Activated T-helper 9 cell treated with anti-CD3 and anti-CD28 coated beads, Interleukin-2, amount 50 U/mL, for 16 hours (primary cell): ENCODE results near the gene FYB1.
"Not testable (repeated sequence)": the region's sequence is repeated elsewhere in the genome, so short reads cannot be mapped to it uniquely, and the experiment has no call there.

ENCODE experiments used
- DNase-seq: peaks from one replicate; pipeline ENCODE4 v3.0.0-alpha.2; 2020; ENCODE audit warnings: low read depth

Gene FYB1

DNA sequence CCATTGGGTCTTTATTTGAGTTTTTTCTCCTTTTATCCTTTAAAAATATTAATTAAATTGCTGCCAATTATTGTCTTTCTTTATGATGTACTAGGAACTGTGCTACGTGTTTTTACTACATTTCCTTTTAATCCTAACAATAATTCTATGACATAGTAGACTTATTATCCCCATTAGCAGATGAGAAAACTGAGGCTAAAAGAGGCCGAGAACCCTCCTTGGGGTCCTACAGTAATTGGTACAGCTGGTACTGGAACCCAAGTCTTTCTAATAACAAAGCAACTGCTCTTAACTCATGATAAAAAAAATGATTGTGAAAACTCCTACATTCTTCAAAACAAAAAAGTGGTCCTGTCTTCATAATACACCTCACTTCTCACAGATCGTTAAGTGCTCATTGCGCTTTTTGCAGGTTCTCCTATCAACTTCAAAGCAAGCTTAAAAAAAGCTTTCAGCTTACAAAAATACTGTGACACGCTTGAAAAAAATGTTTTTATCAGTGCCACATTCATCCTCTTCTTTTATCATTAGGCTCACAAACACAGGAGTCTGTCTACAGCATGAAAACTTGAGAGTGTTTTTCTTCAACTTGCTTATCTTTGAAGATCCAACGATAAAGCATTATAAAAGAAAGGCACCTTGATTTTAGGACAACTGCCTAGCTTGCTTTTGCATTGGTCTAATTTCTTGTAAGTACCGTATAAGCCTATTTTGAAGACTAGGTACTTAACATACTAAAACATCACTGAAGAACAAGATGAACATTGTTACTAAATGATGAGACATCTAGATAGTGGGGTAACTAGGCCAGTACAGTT, 32.4 kb downstream of the FYB1 start:
- DNase-seq: no peak

DNA sequence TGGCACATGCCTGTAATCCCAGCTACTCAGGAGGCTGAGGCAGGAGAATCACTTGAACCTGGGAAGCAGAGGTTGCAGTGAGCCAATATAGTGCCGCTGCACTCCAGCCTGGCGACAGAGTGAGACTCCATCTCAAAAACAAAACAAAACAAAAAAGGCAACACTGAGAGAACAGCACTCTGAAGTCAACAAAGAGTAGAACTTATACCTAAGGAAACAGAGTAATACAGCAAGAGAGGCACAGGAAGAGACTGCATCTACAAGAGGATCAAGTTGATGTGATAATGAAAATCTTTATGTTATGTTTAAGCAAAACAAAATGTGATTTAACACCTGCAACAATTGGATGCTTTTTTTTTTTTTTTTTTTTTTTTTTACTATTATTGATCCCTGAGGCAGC, 33.1 kb downstream of the FYB1 start:
- DNase-seq: no peak

DNA sequence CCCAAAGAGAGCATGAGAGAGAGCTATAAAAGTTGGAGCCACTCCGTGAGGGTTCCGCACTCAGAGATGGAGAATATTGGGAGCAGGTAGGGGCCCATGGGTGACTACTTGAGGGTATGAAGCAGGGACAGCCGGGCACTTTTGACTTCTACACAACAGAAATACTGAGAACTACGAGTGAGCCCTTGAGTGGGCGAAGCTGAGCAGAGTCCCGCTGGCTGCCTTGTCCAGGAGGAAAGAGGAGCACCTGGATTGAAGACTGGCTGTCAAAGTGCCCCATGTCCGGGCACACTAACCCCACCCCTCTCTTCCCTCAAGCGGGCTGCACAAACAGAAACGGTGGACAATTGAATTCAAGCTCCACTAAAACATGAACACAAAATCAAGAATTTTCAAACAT, 33.6 kb downstream of the FYB1 start:
- no peak for DNase-seq

DNA sequence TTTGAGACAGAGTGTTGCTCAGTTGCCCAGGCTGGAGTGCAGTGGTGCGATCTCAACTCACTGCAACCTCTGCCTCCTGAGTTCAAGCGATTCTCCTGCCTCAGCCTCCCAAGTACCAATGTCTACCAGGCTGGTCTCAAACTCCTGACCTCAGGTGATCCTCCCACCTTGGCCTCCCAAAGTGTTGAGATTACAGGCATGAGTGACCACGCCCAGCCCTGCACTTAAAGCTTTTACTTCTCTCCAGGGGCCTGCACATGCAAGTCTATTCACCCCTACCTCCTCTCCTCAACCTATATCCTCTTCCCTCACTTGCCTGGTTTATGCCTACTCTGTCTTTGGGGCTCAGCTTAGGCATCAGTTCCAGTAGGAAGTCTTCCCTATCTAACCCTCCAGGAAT, 39.8 kb downstream of the FYB1 start:
- not testable (repeated sequence) for DNase-seq

DNA sequence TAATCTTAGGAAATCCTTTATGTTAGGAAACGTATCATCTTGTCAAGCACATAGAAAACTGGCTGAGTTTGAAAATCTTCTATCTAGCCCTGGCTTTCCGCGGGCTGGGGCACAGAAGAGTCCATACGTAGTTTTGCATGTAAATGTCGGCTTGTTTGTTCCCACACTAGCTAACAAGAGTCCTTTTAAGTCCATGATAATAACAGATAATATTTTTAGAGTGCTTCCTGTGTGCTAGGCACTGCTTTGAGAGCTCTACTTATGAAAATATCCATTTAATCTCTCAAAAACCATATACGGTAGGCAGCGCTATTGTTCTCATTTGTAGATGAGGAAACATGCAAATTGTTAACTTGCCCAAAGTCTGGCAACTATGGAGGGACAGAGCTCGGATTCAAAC, 40.5 kb downstream of the FYB1 start:
- DNase-seq: no peak

DNA sequence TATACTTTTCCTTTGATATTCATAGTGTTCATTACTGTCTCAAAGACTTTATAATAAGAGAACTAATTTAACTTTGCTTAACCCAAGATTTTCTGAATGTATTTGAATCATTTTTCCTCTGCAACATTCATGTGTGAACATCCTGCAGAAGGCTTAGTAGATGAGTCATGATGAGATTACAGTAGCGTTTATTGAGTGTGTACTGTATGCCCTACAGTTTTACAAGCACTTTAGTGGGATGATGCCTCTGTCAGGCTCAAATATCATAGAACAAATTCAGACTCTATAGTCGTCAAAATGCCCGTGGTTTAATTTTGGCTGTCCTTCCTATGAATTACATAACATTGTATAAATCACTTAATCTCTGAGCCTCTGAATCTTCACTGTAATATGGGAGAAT, 41.2 kb downstream of the FYB1 start:
- no peak for DNase-seq

DNA sequence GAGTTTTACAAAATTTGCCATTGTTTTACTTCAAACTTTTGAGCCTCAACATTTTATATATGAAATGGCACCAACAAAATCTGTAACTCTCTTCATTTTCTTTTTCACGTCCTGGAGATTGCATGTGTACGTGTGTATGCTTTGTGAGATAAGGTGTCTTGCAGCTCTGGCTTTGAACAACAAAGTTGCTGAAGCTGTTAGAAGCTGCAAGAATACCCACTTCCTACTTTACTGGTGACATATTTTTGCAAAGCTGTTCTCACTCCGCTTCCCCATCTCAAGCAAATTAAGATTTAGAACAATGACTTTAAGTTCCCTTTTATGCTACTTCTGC, 41.8 kb downstream of the FYB1 start:
- no peak for DNase-seq

DNA sequence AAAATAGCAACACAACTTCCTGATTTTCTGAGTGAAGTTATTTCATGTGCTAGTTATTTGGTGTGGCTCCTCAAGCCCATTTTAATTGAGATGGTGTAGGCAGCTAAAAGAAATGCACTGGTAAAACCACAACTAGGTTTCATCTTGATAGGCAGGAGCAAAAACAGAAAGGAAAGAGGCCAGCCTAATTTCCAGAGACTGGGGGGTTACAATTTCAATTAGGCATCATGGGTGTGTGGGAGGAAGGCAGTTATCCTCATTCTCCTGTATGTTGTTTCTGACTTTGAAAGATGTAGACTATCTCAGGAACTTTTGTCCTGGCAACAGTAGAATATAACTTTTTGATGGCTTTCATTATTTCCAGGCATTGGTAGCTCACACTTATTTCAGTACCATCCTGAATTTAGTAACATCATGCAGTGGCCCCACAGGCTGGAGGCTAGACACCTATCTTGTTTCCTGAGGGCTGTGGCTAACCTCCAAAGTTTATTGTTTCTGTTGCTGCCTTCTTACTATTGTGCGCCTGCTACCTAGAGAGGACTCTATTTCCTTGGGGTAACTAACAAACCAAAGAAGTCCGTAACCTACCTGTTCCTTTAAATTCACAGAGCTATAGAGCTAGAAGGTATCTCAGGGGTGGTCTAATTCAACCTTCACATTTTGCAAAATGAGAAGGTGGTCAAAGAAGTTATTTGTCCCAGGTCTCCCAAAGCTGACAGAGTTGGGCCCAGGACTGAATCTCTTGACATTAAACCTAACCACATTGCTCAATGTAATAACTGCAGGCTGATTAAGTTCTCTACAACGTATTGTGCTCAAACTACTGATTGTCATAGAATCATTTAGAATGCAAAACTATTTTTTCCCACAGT, 42.4 kb downstream of the FYB1 start:
- DNase-seq: no peak

DNA sequence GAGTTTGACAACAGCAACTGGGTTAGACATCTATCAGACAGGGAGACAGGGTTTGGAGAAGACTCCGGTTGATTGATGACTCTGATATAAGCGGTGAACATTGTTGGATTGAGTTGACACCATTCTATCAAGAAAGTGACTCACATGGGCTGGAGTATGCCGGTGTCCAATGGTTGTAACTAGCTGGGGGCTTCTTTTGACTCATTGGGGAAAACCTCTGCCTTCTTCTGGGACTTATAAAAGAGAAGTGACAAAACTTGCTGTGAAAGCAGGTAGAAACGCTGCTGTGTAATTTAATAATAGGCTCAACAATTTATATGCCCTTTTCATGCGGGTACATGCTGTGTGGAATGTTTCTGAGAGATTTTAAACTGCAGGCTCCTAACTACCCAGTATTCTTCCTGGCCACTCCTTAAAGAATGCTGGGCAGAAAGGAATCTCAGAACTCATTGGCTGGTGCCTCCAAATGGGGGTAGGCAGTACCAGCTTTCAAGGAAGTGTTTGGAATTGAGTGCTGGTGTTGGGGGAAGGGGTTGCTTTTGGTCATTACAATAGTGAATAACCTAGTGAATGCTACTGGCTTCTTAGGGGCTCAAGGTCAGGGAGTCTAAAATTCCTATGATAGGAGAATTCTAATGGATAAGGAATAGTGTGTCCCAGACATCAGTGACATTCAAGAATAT, 43.9 kb downstream of the FYB1 start:
- DNase-seq: no peak

DNA sequence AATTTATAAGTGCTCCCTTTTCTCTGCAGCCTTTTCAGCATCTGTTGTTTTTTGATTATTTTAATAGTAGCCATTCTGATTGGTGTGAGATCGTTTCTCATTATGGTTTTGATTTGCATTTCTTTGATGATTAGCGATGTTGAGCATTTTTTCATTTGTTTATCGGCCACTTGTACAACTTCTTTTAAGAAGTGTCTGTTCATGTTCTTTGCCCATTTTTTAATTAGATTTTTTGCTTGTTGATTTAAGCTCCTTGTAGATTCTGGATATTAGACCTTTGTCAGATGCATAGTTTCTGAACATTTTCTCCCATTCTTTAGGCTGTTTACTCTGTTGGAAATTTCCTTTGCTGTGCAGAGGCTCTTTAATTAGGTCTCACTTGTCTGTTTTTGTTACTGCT, 46.3 kb downstream of the FYB1 start:
- DNase-seq: no peak

DNA sequence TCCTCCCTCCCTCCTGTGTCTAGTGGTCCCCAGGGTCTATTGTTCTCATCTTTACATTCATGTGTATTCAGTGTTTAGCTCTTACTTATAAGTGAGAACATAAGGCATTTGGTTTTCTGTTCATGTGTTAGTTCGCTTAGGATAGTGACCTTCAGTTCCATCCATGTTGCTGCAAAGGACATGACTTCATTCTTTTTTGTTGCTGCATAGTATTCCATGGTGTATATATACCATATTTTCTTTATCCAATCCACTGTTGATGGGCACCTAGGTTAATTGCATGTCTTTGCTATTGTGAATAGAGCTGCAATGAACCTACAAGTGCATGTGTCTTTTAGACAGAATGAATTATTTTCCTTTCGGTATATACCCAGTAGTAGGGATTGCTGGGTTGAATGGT, 46.8 kb downstream of the FYB1 start:
- DNase-seq: no peak

DNA sequence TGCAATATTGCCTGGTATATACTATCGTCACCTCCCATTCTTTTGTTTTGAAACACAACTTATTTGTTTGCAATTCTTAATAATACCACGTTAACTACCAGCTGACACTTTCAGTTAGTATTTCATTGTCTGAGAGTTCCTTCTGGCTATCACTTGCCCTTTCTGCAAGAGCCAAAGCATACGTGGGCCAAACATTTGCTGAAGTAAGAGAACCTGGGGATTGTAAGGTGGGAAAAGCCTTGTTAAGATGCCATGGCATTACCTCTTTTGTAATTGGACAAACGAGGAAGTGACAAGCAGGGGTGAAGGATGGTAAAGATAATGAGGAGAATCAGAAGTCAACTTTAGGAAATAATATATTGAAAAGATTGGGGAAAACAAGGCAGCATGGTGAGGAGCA, 47.7 kb downstream of the FYB1 start:
- no peak for DNase-seq

DNA sequence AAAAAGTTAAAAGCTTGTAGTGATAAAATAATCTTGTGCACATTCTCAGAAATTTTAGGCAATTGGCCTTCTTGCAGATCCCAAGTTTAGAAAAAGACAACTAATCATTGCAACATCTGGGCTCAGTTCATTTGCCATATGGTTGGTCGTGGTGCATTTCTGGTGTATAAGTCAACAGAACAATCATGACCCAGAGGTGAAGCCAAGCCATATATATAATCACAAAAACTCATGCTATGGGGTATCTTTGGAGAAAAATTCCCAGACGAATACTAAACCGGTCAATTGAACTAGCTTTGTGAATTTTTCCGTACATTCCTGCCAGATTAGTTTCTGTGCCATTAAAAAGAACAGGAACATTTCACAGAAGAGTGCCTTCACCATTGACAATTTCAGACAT, 50.3 kb downstream of the FYB1 start:
- DNase-seq: no peak

DNA sequence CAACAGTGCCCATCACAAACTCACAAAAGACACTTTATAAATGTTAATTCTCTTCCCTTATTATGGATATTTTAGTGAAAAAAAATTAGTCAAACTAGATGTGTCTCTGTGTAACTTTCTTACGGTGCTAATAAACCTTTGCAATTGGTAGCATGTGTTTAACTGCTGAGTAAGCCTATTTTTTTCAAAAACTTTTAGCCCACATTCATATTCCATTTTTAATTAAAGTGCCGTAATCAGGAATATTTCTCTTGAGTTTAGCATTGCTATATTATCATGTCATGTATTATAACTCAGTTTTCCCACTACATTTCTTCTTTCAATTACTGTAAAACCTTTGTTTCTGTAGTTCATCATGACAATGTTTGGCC, 51.4 kb downstream of the FYB1 start:
- no peak for DNase-seq

DNA sequence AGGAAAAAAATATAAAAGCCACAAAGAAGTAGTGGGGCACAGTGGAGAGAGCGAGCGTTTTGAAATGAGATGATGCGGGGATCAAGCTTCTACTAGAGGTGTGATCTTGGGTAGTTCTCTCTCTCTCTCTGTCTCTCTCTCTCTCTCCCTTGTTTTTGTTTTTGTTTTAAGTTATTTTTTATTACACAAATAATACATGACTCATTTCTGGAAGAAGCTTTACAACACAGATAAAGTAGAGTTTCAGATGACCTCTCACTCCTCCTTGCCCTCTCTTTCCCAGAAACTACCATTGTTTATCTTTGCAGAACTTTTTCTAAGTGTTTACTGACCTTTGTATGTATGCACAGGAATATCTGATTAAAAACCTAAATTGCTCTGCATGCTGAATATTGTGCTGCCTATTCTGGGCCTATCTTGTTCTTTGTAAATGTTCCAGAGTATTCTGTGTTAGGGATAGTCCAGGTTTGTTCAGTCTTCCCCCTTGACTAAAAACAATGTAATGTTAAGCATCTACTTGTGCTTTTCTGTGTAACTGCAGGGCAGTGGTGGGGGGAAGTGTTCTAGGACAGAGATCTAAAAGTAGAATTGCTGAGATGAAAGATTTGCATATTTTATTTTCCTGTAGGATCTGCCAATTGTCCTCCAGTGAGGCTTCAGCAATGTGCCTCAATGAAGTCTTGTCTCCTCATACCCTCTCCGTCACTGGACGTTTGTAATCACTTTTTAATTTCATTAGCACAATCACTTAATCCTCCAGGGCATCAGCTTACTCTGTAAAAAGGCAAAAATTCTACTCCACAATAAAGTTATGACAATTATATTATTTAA, 52.0 kb downstream of the FYB1 start:
- no peak for DNase-seq

DNA sequence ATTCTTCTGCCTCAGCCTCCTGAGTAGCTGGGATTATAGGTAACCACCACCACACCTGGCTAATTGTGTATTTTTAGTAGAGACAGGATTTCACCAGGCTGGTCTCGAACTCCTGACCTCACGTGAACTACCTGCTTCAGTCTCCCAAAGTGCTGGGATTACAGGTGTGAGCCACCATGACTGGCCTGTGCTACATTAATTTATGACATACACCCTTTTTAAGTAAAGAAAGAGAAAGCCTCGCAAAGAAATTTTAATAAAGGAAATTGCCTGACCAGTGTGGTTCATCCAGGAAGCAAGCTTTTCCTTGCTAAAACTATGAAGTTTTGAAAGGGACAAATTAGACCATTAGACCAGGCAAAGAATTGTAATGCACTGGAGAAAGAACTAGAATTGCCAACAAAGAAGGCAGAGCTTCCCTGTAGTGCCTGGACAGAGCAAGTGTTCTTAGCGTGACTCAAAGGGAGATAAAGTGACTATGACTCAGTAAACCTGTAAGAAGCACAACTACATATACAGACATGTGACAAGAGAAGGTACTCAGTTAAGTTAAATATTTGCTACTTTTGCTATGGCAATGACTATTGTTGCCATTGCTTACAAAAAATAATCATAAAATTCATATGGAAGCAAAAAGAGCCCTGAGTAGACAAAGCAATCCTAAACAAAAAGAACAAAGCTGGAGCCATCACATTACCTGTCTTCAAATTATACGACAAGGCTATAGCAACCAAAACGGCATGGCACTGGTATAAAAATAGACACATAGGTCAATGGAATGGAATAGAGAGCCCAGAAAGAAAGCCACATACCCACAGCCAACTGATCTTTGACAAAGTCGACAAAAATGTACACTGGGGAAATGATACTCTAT, 54.6 kb downstream of the FYB1 start:
- DNase-seq: no peak

DNA sequence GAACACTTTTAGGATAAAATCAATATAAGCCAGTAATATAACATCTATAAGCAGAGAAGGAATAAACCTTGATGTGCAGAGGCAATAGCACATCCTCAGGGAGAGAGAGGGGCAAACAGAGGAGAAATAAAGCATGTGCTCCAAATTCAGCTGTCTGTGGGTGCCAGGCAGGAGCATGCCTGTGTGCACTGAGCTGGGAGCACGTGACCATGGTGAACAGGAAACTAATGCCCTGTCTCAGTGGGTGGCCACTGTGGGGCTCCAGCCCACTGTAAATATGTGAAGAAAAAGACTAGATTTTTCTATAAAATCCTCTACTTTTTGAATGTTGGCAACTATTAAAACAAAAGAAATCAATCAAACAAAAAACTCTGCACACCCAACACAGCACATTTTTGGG, 55.3 kb downstream of the FYB1 start:
- DNase-seq: no peak

DNA sequence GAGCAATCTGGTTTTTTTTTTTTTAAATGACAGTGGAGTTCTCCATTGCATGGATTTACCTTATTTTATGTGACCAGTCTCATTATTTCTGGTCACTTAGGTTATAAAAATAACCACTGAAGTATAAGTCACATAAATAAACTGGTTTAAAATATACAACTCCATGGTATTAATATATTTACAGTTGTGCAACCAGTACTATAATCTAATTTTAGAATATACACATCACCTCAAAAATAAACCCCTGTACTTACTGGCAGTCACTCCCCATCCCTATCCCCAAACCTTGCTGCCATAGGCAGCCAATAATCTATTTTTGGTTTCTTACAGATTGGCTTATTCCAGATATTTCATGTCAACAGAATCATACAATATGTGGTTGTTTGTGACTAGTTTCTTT, 57.8 kb downstream of the FYB1 start:
- no peak for DNase-seq

DNA sequence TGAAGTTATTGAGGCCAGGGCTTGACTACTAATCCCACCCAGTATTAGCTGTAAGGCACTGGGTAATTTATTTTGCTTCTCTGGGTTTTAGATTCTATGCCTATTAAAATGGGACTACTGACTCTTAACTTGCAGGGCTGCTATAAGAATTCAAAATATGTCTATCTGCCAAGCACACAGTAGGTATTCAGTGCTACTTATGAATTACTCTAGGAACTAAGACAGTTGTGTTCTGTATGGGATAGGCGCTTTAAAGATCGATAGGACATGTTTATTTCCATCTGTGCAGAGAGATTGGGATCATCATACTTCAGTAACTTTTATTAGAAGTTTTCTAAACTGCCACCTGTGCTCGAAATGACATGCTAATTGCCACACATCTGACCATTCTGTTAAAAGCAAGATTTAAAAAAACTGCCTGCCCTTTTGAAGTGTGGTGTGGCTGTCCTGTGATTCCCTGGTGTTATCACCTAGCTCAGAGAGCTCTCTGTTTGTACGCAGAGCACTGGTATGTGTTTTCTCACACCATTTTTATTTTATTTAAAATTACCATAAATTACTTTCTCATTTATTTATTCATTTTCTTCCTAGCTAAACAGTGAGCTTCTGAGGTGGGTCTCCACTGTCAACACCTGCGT, 58.7 kb downstream of the FYB1 start:
- no peak for DNase-seq

DNA sequence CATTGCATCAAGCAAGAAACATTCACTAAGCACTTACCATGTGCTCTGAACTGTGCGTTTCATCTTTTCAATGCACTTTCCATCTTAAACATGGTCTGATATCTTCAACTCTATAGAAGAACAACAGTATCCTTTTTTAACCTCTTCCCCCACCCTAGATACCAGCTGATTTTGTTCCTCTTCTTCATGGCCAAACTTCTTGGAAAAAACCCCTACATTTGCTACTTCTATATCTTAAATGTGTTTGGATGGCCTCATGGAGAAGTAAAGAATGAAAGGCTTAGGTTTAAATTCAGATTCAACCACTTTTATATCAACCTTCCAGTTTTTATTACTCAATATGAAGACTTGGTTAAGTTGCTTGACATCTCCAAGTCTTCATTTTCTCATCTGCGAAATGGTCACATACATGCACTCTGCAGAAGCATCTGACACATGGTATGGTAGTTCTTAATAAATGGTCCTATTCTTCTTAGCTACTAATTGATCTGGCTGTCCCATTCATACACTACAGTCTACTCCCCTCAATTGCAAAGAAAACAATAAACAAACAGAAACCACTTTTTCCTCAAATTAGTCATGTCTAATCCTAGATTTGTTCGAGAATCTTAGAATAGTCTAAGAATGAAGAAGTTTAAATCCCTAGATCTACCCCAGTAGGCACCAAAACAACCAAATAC, 59.4 kb downstream of the FYB1 start:
- no peak for DNase-seq
